ENCODE data around the gene PROM2.

- TF ChIP-seq CTCF (IDR thresholded peaks at IDR 0.05) (no peak), POLR2AphosphoS5 (IDR thresholded peaks at IDR 0.05) (no peak), POLR2A (IDR thresholded peaks at IDR 0.05; ENCODE audit: low read depth) (no peak)
Observed at GRCh38 chr2:95316466-95317122, 42.3 kb downstream of the PROM2 start.
